HG03432 (cell line): ENCODE data around the gene C2orf72.
"Not testable (repeated sequence)": the region's sequence is repeated elsewhere in the genome, so short reads cannot be mapped to it uniquely, and the experiment has no call there.

Experiments used
- ATAC-seq: cut with Tn5 transposase; IDR thresholded peaks from one replicate; pipeline ENCODE4 v1.9.1; 2021; ENCODE audit warnings: mild to moderate bottlenecking, moderate library complexity; ENCODE audit not compliant: unreplicated experiment

Gene C2orf72

GRCh38 chr2:231013820-231014219 lies 23.5 kb upstream of the C2orf72 start:
- ATAC-seq: no peak

DNA sequence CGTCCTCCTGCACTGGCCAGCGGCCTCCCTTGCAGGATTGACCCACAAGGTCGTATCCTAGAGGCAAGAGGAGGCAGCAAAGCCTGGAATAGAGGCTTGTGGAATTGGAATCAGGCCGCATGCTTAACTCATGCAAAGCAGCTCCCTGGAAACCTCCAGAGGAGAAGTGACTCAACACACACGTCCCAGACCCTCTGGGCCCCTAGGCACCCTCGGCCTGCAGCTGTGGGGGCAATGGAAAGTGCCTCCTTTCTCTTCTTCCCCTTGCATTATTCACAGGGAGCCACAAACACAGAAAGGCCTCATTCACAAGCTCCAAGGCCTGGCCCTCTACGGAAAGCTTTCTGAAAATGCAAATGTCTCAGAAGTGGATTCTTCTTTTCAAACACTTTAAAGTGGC lies 21.8 kb upstream of the C2orf72 start:
- ATAC-seq: no peak

- ATAC-seq: no peak
Observed at GRCh38 chr2:231015926-231016325, 21.4 kb upstream of the C2orf72 start.

- no peak for ATAC-seq
Observed at GRCh38 chr2:231016566-231017230, 20.6 kb upstream of the C2orf72 start.

GRCh38 chr2:231017231-231017598 lies 20.1 kb upstream of the C2orf72 start:
- no peak for ATAC-seq

DNA sequence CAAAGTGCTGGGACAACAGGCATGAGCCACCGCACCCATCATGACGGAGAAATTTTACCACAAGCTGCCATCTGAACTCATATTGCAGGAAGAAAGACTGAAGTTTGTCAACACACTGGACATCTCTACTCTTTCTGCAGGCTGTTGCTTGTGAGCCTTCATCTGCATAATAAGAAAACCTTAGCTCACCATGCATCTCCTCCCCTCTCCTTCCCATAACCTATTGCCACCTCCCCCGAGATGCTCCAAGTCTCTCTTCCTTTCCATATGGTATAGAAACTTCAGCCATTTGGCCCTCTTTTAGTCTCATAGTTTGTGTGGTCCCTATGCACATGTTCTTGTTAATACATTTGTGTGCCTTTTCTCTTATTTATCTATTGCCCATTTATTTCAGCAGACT lies 19.1 kb upstream of the C2orf72 start:
- ATAC-seq: no peak

- not testable (repeated sequence) for ATAC-seq
Observed at GRCh38 chr2:231025059-231025458, 12.3 kb upstream of the C2orf72 start.

DNA sequence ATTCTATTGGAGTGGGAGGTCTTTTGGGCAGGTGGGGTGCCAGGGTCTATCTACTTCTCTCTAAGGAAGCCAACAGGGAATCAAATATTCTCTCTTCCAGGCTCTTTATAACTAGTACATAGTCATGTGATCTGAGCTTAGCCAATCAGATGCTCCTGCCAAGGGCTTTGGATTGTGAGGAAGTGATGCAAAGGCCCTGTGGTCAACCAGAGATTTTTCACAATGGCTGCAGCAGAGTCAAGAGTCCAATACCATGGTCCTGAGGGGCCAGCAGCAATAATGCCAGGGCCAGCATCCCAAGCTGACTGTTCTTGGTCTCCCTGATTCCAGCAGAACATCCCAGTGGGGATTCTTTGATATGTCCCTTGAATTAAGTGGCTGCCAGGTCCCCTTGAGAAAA lies 8.4 kb upstream of the C2orf72 start:
- no peak for ATAC-seq

- no peak for ATAC-seq
Observed at GRCh38 chr2:231029563-231029962, 7.8 kb upstream of the C2orf72 start.

- ATAC-seq: no peak
Observed at GRCh38 chr2:231030725-231031124, 6.6 kb upstream of the C2orf72 start.

- no peak for ATAC-seq
Observed at GRCh38 chr2:231032575-231033140, 4.7 kb upstream of the C2orf72 start.

DNA sequence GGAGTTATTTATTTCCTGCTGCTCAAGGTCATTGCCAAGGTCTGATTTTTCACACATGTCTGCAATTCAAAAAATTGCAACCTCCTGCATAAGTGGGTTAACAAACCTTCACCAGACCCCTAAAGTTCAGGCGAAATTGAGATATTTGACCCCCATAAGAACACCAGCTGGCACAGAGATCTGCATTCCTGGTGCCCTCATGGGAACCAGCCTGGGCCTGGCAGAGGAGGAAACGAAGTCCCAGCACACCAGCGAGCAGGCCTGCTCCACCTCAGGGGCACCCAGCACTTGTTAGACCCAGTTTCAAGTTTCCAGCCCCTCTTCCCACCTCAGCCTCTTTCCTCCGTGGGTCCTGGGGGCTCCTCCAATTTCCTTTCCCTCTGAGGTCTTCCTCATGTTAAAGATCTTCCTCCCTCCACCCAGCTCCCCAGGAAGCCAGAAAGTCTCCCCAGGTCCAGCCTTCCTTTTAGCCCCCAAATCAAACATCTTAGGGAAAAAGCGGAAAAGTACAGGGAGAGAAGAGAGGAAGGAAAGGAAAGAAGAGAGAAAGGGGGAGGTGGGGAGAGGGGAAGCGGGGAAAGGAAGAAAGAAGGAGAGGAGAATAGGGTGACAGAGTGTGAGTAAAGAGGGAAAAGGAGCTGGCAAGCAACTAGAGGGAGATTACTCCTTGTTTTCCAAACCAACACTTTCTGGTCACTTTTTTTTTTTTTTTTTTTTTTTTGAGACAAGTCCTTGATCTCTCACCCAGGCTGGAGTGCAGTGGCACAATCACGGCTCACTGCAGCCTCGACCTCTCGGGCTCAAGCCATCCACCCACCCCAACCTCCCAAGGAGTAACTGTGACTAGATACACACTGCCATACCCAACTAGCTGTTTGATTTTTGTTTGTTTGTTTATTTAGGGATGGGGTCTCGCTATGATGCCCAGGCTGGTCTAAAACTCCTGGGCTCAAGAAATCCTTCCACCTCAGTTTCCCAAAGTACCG lies 3.9 kb upstream of the C2orf72 start:
- ATAC-seq: no peak

DNA sequence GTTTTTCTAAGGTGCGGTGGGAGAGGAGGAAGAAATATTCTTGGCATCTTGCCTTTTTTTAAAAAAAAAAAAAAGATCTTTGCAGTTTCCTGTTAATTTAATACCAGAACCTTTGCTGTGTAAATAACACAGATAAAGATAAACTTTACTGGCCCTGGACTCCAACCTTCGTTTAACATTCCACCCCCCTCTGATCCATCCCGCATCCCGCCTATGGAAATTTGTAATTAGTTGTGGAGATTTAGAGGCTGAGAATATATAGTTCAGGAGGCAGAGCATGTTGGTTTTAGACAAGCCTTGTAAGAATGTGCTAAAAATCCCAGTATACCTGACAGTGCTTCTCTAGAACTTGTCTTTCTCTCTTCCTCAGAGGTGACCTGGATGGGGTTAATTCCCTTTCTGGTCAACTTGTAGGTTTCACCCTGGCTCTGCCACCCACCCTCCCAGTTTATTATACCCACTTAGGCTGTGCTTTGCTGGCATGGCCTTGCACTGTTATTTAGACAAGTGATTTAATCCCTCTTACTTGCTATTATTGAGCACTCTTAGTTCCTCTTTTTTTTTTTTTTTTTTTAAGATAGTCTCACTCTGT lies 2.9 kb upstream of the C2orf72 start:
- ATAC-seq: no peak

- no peak for ATAC-seq
Observed at GRCh38 chr2:231036131-231036530, 1.2 kb upstream of the C2orf72 start.

DNA sequence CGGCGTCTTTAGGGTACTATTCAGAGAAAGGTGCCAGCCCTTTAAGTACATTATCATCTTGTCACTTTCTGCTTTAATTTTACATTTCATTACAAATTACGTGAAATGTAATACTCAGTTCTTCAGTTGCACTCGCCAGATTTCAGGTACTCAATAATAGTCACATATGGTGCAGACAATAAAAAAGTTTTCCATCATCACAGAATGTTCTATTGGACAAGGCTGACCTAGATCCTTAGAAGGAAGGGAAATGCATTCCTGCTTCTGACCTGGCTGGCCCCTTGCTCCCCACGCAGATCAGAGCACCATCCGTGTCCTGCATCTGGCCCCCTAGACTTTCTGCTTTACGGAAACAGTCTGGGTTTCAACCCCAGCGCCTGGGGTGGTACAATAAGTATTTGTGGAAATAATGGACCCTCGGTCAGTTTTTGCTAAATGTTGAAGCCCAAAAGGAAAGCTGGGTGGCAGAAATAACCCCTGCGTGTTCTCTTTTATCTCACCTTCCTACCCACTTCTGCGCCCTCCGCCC lies 681 bp upstream of the C2orf72 start:
- no peak for ATAC-seq

- peak; percentile 31 for ATAC-seq
Observed at GRCh38 chr2:231037731-231038482, 584 bp downstream of the C2orf72 start.

GRCh38 chr2:231038483-231039293 lies 1.4 kb downstream of the C2orf72 start:
- no peak for ATAC-seq

- ATAC-seq: no peak
Observed at GRCh38 chr2:231039294-231039664, 2.0 kb downstream of the C2orf72 start.

DNA sequence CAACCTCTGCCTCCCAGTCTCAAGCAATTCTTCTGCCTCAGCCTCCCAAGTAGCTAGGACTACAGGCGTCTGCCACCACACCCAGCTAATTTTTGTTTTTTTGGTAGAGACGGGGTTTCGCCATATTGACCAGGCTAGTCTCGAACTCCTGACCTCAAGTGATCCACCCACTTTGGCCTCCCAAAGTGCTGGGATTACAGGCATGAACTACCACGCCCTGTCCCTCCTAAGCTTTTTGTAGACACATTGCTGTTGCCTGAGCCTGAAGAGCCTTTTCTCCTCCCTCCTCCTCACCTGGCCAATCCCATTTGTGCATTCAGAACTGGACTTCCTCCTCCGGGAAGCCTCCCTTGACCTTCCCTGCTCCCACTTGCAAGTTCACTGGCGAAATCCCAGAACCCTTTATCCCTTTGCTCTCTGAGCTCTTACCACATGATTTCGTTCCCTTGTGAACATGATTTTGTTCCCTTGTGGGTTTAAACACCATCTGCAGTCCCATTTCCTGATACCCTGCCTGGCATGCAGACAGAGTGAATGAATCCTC lies 2.6 kb downstream of the C2orf72 start:
- ATAC-seq: no peak
